ENCODE results near the gene MAST1.

DNA sequence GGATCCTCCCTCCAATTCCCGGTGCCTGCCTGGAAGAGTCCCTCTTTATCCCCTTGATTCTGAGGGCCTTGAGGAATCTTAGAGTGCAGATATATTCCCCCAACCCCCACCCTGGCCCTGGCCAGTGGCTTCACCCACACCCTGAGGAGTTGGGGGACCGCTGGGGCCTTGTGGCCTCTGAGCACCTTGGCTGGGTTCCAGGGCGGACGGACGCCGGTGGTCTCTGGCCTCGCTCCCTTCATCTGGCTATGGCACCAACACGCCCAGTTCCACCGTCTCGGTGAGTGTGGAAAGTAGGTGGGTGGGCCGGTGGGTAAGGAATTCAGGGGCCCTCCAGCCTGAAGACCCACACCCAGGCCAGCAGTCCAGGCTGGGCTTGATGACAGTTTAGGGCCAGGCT lies 5.0 kb downstream of the MAST1 start:
- TF ChIP-seq ZNF621 (tag by site-specific recombination; IDR thresholded peaks at IDR 0.05) (no peak), ZSCAN23 (tag by site-specific recombination; IDR thresholded peaks at IDR 0.05) (no peak), ZNF558 (tag by site-specific recombination; IDR thresholded peaks at IDR 0.05) (no peak), ZBTB8A (tag by site-specific recombination; IDR thresholded peaks at IDR 0.05) (no peak), ZNF16 (tag by site-specific recombination; IDR thresholded peaks at IDR 0.05; ENCODE audit: low read depth) (no peak), KLF16 (tag by site-specific recombination; IDR thresholded peaks at IDR 0.05) (no peak), ZFP41 (tag by site-specific recombination; IDR thresholded peaks at IDR 0.05; ENCODE audit: borderline replicate concordance) (no peak)
- TF ChIP-seq, protein P1, sequence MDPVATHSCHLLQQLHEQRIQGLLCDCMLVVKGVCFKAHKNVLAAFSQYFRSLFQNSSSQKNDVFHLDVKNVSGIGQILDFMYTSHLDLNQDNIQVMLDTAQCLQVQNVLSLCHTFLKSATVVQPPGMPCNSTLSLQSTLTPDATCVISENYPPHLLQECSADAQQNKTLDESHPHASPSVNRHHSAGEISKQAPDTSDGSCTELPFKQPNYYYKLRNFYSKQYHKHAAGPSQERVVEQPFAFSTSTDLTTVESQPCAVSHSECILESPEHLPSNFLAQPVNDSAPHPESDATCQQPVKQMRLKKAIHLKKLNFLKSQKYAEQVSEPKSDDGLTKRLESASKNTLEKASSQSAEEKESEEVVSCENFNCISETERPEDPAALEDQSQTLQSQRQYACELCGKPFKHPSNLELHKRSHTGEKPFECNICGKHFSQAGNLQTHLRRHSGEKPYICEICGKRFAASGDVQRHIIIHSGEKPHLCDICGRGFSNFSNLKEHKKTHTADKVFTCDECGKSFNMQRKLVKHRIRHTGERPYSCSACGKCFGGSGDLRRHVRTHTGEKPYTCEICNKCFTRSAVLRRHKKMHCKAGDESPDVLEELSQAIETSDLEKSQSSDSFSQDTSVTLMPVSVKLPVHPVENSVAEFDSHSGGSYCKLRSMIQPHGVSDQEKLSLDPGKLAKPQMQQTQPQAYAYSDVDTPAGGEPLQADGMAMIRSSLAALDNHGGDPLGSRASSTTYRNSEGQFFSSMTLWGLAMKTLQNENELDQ (tag by site-specific recombination; IDR thresholded peaks at IDR 0.05; ENCODE audit: low read depth) = no peak
- TF ChIP-seq, protein P2, sequence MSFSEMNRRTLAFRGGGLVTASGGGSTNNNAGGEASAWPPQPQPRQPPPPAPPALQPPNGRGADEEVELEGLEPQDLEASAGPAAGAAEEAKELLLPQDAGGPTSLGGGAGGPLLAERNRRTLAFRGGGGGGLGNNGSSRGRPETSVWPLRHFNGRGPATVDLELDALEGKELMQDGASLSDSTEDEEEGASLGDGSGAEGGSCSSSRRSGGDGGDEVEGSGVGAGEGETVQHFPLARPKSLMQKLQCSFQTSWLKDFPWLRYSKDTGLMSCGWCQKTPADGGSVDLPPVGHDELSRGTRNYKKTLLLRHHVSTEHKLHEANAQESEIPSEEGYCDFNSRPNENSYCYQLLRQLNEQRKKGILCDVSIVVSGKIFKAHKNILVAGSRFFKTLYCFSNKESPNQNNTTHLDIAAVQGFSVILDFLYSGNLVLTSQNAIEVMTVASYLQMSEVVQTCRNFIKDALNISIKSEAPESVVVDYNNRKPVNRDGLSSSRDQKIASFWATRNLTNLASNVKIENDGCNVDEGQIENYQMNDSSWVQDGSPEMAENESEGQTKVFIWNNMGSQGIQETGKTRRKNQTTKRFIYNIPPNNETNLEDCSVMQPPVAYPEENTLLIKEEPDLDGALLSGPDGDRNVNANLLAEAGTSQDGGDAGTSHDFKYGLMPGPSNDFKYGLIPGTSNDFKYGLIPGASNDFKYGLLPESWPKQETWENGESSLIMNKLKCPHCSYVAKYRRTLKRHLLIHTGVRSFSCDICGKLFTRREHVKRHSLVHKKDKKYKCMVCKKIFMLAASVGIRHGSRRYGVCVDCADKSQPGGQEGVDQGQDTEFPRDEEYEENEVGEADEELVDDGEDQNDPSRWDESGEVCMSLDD (tag by site-specific recombination; IDR thresholded peaks at IDR 0.05) = no peak
- TF ChIP-seq, protein P3, sequence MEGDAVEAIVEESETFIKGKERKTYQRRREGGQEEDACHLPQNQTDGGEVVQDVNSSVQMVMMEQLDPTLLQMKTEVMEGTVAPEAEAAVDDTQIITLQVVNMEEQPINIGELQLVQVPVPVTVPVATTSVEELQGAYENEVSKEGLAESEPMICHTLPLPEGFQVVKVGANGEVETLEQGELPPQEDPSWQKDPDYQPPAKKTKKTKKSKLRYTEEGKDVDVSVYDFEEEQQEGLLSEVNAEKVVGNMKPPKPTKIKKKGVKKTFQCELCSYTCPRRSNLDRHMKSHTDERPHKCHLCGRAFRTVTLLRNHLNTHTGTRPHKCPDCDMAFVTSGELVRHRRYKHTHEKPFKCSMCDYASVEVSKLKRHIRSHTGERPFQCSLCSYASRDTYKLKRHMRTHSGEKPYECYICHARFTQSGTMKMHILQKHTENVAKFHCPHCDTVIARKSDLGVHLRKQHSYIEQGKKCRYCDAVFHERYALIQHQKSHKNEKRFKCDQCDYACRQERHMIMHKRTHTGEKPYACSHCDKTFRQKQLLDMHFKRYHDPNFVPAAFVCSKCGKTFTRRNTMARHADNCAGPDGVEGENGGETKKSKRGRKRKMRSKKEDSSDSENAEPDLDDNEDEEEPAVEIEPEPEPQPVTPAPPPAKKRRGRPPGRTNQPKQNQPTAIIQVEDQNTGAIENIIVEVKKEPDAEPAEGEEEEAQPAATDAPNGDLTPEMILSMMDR (tag by site-specific recombination; IDR thresholded peaks at IDR 0.05) = no peak
- TF ChIP-seq, protein P4, sequence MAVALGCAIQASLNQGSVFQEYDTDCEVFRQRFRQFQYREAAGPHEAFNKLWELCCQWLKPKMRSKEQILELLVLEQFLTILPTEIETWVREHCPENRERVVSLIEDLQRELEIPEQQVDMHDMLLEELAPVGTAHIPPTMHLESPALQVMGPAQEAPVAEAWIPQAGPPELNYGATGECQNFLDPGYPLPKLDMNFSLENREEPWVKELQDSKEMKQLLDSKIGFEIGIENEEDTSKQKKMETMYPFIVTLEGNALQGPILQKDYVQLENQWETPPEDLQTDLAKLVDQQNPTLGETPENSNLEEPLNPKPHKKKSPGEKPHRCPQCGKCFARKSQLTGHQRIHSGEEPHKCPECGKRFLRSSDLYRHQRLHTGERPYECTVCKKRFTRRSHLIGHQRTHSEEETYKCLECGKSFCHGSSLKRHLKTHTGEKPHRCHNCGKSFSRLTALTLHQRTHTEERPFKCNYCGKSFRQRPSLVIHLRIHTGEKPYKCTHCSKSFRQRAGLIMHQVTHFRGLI (tag by site-specific recombination; IDR thresholded peaks at IDR 0.05) = no peak
